Activated CD8-positive, alpha-beta memory T cell treated with anti-CD3 and anti-CD28 coated beads for 36 hours (primary cell): ENCODE results near the gene VSTM4. TPM values are rescaled to one million over a fixed set of nuclear protein-coding genes. Genes with fewer than 3 reads are reported as not detected.

ENCODE experiments used
- CTCF ChIA-PET: fragments of 350-600 bp; sonication (Branson Sonifier 250); formaldehyde crosslinking; loops from one replicate; lab custom pipeline; 2021; ENCODE audit warnings: antibody characterized with exemption; lab: Charles Lee
- POLR2A ChIA-PET: fragments of 350-600 bp; sonication (Branson Sonifier 250); formaldehyde crosslinking; loops from one replicate; lab custom pipeline; 2021; ENCODE audit warnings: antibody characterized with exemption; lab: Charles Lee
- total RNA-seq, 2 experiments: library from RNA; stranded (reverse); gene quantifications; one replicate each; pipeline ENCODE4 v1.2.3, GENCODE V29; 2021

The VSTM4 gene
- total RNA-seq, 2 experiments from 2014 or later, result 0.06 TPM

DNA sequence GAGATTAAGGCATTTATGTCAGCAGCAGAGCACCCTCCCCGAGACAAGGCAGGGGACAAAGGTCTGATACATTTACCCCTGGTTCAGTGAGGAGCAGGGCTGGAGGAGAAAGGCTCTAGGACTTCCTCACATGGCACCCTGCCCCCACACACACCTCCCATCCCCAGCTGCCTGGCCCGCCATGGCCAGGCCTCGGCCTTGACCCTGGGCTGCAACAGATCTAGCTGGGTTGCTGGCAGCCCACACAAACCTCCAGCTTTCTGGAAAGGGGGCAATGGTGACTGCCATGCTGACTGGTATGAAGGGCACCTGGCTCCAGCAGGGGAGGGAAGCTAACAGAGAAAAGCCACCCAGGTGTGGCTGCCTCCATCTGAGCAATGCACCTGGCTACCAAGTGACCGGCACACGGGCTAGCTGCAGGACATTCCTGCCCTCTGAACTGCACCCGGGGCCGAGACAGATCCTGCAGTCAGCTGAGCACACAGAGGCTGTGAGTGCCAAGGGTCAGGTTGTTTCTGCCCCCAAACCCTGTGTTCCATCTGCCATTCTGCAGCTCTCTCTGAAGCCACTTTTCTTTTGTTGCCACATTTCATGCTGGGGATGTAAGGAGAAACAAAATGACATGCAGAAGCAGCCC, 89.9 kb downstream of the VSTM4 start:
- ChIA-PET CTCF (no interaction called here), POLR2A (no interaction called here)

- ChIA-PET CTCF (no interaction called here), POLR2A (no interaction called here)
Measured at GRCh38 chr10:49024484-49024883, 90.8 kb downstream of the VSTM4 start.

DNA sequence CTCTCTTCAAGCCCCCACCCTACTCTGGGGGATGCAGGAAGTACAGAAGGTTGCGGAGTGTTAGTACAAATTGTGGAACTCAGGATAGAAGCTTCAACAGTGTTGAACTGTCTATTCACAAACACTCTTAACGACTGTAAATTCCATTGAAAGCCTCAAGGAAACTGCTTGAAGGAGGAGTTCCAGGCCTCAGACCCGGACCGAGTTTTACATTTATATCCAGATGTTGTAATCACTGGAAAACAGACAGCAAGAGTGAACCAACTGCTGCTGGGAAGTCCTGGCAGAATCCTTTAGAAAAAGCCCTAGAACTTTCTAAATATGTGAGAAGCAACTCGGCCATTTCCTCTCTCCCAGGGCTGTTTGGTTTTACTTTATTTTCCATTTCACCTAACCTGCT, 91.6 kb downstream of the VSTM4 start:
- POLR2A ChIA-PET, result no interaction called here
- CTCF ChIA-PET, result no interaction called here

DNA sequence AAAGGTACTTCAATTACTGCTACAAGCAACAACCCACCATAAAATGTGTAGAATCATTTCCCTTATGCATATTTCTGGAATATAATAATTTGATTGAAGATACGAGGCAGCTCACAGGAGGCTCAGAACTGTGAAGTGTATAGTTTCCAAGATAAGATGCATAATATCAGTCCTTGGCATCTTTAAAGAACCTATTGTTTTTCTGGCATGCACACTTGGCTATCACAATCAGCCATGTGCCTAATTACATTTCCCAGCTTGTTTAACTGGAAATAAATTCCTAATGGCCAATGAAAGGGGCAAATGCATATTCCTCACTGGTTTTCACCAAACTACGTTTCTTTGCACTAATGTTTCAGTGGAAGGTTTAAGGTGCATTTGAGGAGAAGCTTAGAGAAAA, 92.3 kb downstream of the VSTM4 start:
- ChIA-PET POLR2A (no interaction called here), CTCF (no interaction called here)

GRCh38 chr10:49021685-49022084, 93.6 kb downstream of the VSTM4 start:
- POLR2A ChIA-PET, result no interaction called here
- CTCF ChIA-PET, result no interaction called here

GRCh38 chr10:49015700-49016099, 99.6 kb downstream of the VSTM4 start:
- ChIA-PET POLR2A (no interaction called here), CTCF (no interaction called here)

DNA sequence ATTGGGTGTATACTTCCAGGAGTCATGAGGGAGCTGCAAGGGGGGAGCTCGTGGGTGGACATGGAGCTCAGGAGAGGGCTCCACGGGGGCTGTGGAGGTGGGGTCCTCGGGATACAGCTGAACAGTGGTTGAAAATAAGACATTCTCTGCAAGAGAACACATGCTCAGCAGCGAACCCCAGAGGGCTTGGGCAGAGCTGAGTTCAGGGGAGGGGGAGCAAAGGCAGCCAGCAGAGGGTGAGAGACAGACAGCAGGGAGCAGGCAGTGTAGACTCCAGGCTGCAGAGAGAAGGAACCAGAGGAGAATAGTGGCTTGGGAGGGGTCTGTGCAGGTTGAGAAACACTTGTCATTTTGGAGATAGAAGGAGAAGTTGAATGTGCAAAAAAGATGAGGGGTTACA, 102.7 kb downstream of the VSTM4 start:
- ChIA-PET CTCF (no interaction called here), POLR2A (no interaction called here)

DNA sequence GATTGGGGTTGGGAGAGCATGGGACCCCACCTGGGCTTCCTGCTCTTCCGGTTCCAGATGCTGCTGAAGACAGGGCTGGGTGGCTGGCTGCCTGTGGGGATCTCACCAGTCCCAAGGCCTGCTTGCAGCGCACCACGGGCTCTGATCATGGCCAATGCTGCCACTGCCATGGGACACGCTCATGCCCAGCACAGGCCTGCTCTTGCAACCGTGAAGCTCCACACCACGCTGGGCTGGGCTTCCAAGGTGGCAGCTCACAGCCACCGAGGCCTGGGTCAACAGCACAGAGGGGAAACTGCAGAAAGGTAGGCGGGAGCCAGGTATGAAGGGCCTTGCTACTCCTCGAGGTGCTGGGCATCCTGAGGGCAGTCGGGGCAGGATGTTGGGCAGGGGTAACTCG, 103.6 kb downstream of the VSTM4 start:
- POLR2A ChIA-PET, result no interaction called here
- CTCF ChIA-PET, result no interaction called here

DNA sequence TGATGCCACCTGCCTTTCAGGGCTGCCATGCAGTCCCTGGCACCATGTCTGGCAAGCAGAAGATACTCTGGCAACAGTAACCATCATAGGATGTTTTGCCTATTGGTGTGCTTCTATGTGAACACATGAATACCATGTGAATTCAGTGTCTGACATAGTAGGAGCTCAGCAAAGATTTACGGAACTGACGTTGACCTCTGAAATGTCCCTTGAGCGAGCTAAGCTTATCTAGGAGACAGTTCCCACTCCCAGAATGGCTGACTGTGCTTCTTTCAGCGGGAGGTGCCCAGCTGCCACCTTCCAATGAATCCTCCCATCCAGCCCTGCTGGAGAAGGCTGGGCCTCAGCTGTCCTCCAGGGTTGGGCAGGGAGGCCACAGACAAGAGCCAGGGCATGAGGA, 104.5 kb downstream of the VSTM4 start:
- CTCF ChIA-PET, result no interaction called here
- POLR2A ChIA-PET, result no interaction called here

- ChIA-PET POLR2A (no interaction called here), CTCF (no interaction called here)
Measured at GRCh38 chr10:49010295-49010694, 105.0 kb downstream of the VSTM4 start.

DNA sequence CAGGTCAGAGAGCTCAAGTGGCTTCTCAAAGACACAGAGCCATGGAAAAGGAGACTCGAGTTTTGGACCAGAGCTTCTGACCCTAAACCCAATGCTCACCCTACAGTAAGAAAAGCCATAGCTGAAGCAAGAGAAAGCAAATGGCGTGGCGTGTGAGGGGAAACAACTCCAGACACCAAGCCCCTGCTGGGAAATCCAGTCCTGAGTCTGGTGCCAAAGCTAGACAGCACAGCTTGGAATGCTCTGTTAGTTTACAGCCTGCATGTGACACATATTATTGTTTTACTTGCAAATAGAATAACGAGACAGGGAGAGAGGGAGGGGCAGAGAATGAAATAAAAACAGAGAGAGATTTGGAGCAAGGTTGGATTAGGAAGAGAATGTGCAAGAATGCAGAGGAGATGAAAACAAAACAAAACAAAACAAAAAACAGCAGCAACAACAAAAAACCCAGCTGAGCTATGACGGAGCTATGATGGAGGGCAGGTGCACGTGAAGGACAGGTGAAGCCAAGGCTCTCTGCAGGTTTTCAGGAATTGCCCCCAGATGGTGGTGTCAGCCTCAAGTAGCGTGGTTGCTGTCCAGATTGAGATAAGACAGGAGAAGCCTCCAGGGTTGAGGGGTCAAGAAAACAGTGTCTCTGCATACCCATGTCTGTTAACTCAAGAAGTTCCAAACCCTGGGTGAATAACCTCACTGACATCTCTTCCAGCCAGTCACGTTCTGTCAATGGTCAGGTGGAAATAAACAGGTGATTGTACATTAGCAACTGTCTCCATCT, 105.9 kb downstream of the VSTM4 start:
- ChIA-PET CTCF (no interaction called here), POLR2A (no interaction called here)

GRCh38 chr10:49008505-49009198, 106.7 kb downstream of the VSTM4 start:
- CTCF ChIA-PET, result no interaction called here
- POLR2A ChIA-PET, result no interaction called here

DNA sequence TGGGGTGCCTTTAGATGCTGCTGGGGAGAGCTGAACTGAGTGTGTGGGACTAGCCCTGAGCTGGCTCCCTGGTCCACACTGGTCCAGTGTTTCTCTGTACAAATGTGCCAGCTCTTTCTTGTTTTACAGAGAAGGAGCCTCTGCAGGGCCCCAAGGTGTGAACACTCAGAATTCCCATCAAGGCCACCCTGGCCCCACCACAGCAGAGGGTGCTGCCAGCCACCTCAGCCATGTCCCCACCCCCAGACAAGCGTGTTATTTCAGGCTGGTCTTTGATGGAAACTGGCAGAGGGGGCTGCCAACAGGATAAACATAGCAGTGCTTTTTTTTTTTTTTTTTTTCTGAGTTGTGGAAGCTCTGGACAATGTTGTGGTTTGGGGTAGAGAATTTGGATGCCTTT, 107.2 kb downstream of the VSTM4 start:
- ChIA-PET CTCF (no interaction called here), POLR2A (no interaction called here)

DNA sequence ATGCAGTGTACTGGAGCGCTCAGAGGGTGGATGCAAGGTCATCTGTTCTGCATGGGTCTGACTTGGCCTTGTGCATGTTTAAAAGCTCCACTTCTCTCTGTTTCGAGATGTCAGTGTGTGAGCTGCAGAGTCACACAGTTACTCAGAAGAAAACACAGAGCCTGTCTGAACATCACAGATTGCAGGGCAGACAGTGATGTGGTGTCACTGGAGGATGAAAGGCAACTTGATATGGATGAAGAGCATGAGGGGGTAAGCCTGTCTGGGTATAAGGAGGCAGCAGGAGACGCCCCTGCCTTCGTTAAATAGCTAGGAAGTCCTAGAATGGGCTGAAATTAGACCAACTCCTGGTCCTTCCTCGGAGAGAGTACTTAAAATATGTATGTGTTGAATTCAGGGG, 108.2 kb downstream of the VSTM4 start:
- ChIA-PET CTCF (no interaction called here), POLR2A (no interaction called here)

- ChIA-PET CTCF (no interaction called here), POLR2A (no interaction called here)
Measured at GRCh38 chr10:49005270-49005669, 110.1 kb downstream of the VSTM4 start.

GRCh38 chr10:49001870-49002672, 113.3 kb downstream of the VSTM4 start:
- ChIA-PET POLR2A (no interaction called here), CTCF (no interaction called here)

DNA sequence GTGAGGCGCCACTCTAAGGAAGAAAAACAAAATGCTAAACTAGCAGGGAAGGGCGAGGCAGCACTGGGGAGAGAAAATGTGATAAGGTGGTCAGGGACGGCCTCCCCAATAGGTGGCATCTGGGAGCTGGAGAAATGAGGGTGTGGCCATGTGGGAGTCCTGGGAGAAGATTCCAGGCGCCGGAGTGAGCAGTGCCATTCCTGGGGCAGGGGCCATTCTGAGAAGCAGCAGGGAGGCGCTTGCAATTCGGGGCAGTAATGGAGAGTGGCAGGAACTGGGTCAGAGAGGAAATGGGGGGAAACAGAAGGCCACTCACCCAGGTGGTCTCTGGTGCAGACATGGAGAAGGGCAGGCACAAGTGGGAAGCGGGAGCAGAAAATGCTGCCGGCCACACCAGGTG, 113.9 kb downstream of the VSTM4 start:
- ChIA-PET POLR2A (no interaction called here), CTCF (no interaction called here)

- POLR2A ChIA-PET, result no interaction called here
- CTCF ChIA-PET, result no interaction called here
Measured at GRCh38 chr10:49000437-49001398, 114.6 kb downstream of the VSTM4 start.

- POLR2A ChIA-PET, result no interaction called here
- CTCF ChIA-PET, result no interaction called here
Measured at GRCh38 chr10:48999346-48999745, 116.0 kb downstream of the VSTM4 start.
